GM21825 (cell line): ENCODE data around the gene TMEM207.
A peak's percentile ranks its signal among the peaks of the same experiment; 100 is the strongest.

Source experiments
- ATAC-seq: cut with Tn5 transposase; IDR thresholded peaks from one replicate; pipeline ENCODE4 v1.9.1; 2021; ENCODE audit warnings: mild to moderate bottlenecking, moderate library complexity; ENCODE audit not compliant: unreplicated experiment

The TMEM207 gene

GRCh38 chr3:190444576-190445145 lies 5.0 kb downstream of the TMEM207 start:
- no peak for ATAC-seq

GRCh38 chr3:190444006-190444405 lies 5.7 kb downstream of the TMEM207 start:
- no peak for ATAC-seq

- ATAC-seq = no peak
Measured at GRCh38 chr3:190443257-190443656, 6.4 kb downstream of the TMEM207 start.

DNA sequence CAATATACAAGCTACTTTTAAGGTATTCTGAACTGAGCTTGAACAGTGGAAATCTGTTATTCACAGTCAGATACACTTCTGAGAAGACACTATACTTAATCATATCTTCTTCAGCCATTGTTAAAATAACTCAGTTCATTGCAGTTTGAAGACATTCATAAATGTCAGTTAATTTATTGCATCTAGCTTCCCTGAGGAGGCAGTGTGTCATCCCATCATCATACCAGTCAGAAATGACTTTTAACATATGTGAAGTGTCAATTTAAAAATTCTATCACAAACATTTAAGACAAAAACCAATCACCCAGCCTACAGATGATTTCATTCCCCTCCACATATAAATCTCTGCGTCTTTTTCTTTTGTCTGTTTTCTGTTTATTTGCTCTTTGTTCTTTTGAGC lies 7.5 kb downstream of the TMEM207 start:
- ATAC-seq = no peak

DNA sequence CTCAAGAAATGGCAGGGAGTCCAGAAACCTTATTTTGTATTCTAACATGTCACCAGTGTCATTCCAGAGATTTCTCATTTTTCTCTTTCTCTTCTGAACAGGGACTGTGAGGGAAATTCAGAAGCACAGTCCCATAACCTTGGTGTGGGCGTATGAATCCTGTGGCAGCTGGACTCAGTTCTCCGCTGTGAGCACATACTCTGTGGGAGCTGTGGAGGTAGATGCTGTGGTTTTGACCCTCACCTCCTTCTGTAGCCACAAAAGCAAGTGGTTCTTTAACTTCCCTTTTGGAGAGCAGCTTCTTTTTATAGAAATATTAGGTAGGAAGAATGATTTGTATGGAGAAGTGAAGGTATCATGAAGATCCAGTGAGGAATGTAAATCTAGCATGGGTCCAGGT lies 13.4 kb downstream of the TMEM207 start:
- ATAC-seq = no peak

DNA sequence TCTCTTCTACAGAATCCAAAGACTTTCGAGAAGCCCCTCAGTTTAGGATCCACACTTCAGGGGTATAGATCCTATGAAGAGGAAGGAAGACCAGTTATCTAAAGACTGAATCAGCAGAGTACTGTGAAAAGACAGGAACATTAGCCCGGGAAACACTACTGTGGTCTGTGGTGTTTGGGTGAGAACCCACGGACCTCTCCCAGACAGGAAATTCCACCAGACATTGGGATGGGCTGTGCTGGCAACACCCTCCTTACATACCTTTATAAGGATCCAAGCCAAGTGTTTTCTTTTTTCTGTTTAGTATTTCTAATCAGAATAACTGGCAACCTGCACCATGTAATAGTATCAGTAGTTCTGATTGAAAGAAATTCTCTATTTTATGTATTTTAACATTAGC lies 14.1 kb downstream of the TMEM207 start:
- ATAC-seq = no peak

DNA sequence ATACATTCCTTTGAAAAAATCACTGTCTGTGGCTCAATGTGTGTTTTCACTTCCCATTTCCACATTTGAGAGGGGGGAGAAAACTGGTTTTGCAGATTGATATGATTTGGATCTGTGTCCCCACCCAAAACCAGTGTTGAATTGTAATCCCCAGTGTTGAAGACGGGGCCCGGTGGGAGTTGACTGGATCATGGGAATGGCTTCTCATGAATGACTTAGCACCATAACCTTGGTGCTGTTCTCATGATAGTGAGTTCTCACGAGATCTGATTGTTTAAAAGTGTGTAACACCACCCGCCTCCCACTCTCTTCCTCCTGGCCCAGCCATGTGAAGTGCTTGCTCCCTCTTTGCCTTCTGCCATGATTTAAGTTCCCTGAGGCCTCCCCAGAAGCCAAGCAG lies 16.1 kb downstream of the TMEM207 start:
- no peak for ATAC-seq

DNA sequence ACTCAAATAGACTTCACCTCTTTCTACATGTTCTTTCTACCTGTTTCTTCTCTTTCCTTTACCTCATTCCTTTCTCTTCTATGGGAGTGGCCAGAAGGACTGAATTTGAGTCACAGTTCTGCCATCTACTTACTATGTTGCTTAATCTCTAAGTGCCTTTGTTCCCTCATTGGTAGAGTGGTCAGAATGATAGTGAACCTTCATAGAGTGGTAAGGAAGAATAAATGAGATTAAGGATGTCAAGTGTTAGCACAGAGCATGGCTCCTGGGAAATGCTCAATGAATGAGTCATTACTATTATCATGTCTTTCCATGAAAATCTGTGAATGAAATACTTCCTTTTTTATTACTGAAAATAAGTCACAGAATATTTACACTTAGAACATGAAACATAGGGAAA lies 17.5 kb downstream of the TMEM207 start:
- no peak for ATAC-seq

DNA sequence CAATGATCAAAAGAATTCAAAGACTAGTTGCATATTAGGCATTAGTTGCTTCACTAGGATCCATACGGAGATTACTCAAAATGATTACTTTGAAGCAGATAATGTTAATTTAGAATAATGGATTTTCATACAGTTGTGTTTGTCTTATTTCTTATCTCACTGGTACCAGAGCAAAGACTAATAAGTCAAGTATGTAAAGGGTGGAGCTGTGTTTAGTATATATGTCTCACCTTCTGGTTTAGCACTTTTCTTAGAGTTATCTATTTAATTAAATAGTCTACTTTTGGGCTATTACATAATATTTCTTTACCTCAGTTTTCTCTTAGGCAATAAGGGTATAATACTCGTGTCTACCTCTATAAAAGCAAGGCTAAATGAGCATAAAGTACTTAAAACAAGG lies 18.8 kb downstream of the TMEM207 start:
- ATAC-seq = no peak

- ATAC-seq = no peak
Measured at GRCh38 chr3:190429681-190430080, 20.0 kb downstream of the TMEM207 start.

GRCh38 chr3:190426806-190427507 lies 22.7 kb downstream of the TMEM207 start:
- no peak for ATAC-seq

- ATAC-seq = no peak
Measured at GRCh38 chr3:190425833-190426232, 23.9 kb downstream of the TMEM207 start.

GRCh38 chr3:190424478-190425439 lies 24.9 kb downstream of the TMEM207 start:
- peak; percentile 71 for ATAC-seq

GRCh38 chr3:190424108-190424477 lies 25.6 kb downstream of the TMEM207 start:
- no peak for ATAC-seq

- ATAC-seq = no peak
Measured at GRCh38 chr3:190414297-190414696, 35.4 kb downstream of the TMEM207 start.

DNA sequence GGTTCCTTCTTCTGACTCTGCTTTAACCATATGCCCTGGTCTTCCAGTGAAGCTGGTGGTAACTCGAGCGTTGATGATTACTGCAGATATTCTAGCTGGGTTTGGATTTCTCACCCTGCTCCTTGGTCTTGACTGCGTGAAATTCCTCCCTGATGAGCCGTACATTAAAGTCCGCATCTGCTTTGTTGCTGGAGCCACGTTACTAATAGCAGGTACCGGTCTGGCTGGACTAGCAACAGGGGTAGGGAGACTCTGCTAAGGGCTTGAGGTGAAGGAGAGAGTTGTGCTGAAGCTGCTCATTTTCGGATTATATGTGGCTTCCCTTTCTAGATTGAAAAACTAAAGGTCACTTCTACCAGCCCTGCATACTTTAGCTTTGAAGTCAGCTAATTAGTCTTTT lies 45.0 kb downstream of the TMEM207 start:
- no peak for ATAC-seq

- no peak for ATAC-seq
Measured at GRCh38 chr3:190401963-190402362, 47.7 kb downstream of the TMEM207 start.

DNA sequence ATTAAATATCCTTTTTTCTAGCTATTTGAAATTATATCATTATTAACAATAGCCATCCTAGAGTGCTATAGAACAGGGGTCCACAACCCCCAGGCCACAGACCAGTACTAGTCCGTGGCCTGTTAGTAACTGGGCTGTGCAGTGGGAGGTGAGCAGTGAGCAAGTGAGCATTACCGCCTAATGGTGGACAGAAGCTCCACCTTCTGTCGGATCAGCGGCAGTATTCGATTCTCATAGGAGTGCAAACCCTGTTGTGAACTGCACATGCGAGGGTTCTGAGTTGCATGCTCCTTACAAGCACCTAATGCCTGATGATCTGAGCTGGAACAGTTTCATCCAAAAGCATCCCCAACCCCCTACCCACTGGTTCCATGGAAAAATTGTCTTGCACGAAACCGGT lies 50.0 kb downstream of the TMEM207 start:
- no peak for ATAC-seq

GRCh38 chr3:190397889-190398288 lies 51.8 kb downstream of the TMEM207 start:
- ATAC-seq = no peak

DNA sequence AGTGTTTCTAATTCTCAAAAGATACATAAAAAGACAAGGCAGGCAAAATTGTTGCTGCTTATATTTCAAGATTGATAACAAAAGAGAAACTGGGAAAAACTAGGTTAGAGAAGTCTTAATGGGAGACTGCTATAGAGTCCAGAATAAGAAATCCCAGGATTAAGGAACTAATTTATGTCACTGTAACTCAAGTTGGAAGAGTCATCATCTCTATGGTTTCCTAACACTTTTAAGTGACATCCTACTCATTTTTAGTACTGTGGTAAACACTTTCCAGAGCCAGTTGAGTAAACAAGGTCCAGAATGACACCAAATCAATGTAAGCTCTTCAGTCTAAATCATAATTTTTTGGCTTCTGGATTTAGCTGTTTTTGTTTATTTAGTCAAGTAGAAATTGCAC lies 53.7 kb downstream of the TMEM207 start:
- ATAC-seq = no peak

GRCh38 chr3:190388703-190389102 lies 61.0 kb downstream of the TMEM207 start:
- no peak for ATAC-seq
